22Rv1 (cell line): ENCODE data around the gene HTR2B.

ENCODE experiments used
- ZFX ChIP-seq: fragments of 450-650 bp; IDR thresholded peaks from 2 replicates; pipeline ENCODE4 v1.6.1; 2017; ENCODE audit warnings: antibody characterized with exemption, borderline replicate concordance
- TF ChIP-seq, protein P1 (sequence below): fragments of 450-650 bp; IDR thresholded peaks from 2 replicates; pipeline ENCODE4 v1.5.1; 2017; ENCODE audit warnings: mild to moderate bottlenecking

DNA sequence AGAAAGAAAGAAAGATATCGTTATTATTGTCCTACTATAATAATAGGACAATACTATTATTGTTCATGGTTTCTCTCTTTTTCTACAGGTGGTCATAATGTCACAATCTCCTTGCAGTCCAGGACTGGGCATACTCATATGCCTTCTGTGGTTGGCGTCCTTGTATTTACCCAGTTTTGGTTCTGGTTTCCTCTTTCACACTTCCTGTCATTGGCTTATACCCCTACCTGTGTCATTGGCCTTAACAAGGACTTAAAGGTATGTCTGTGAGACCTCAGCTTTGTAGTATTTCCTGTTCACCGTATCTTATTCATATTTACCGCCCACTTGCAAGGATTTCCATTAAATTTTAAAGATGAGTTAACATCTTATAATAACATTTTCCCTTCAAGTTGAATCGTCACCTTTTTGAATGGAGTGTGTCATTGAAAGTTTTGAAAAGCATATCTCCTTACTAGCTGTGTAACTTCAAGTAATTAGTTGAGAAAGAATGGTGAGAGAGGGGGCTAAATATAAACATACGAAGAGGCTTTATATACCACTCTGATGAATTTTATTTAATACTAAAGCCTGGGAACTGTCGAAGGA, 36.5 kb upstream of the HTR2B start:
- TF ChIP-seq, protein P1, sequence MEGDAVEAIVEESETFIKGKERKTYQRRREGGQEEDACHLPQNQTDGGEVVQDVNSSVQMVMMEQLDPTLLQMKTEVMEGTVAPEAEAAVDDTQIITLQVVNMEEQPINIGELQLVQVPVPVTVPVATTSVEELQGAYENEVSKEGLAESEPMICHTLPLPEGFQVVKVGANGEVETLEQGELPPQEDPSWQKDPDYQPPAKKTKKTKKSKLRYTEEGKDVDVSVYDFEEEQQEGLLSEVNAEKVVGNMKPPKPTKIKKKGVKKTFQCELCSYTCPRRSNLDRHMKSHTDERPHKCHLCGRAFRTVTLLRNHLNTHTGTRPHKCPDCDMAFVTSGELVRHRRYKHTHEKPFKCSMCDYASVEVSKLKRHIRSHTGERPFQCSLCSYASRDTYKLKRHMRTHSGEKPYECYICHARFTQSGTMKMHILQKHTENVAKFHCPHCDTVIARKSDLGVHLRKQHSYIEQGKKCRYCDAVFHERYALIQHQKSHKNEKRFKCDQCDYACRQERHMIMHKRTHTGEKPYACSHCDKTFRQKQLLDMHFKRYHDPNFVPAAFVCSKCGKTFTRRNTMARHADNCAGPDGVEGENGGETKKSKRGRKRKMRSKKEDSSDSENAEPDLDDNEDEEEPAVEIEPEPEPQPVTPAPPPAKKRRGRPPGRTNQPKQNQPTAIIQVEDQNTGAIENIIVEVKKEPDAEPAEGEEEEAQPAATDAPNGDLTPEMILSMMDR = no peak
- no peak for TF ChIP-seq ZFX
